GM21423 (cell line): ENCODE data around the gene MLXIP.
"Not testable (repeated sequence)": the region's sequence is repeated elsewhere in the genome, so short reads cannot be mapped to it uniquely, and the experiment has no call there.

Source experiments
- ATAC-seq: cut with Tn5 transposase; IDR thresholded peaks from one replicate; pipeline ENCODE4 v1.9.1; 2021; ENCODE audit warnings: mild to moderate bottlenecking, moderate library complexity; ENCODE audit not compliant: unreplicated experiment

Gene MLXIP

DNA sequence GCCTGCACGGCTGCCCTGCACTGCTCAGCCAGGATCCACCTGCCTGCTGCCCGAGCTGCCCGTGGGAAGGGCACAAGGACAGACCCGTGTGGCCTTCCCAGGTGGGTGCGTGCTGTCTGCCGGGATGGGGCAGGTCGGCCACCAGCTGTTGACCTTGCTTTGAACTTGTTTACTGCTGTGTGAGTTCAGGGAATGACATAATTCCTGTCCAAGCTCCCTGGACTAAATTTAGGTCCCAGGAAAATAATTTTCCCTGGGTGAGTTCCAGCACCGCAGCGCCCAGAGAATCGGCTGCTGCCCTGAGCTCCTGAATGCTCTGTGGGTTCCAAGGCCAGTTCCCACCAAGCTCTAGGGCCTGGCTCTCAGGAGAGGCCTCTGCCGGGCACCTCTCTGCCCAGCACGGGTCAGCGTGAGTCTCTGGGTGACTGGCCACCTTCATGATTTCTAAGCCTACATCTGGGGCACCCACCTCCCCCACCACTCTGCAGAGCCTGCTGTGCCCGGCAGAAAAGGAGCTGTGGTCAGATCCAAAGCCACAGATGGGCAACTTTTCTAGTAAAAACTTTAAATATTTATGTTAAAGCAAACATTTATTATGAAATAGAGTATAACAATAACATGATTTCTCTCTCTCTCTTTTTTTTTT, 27.2 kb upstream of the MLXIP start:
- no peak for ATAC-seq

GRCh38 chr12:122052285-122052684, 26.3 kb upstream of the MLXIP start:
- no peak for ATAC-seq

- no peak for ATAC-seq
Observed at GRCh38 chr12:122054842-122055520, 23.6 kb upstream of the MLXIP start.

- not testable (repeated sequence) for ATAC-seq
Observed at GRCh38 chr12:122056406-122056805, 22.1 kb upstream of the MLXIP start.

GRCh38 chr12:122057007-122057735, 21.4 kb upstream of the MLXIP start:
- no peak for ATAC-seq

GRCh38 chr12:122057769-122058168, 20.8 kb upstream of the MLXIP start:
- no peak for ATAC-seq

DNA sequence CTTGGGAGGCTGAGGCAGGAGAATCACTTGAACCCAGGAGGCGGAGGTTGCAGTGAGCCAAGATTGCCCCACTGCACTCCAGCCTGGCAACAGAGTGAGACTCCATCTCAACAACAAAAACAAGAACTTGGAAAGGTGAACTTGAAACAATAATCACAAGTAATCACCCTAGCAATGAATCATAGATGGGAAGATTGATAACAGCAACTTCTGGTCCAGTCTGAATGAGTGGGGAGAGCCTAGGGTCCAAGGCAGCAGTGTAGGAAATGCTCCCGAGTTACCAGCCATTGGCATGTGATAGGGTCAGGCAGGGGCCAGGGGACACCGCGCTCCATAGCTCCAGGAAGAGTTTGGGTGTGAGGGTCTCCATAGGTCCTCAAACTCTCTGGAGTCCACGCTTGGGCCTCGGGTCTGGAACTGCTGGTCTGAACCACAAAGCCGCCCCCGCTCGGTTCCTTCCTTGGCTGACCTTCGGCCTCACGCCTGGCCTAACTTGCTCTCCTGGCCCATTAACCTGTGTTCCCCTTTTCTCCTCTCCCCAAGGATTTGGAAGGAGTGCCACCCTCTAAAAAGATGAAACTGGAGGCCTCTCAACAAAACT, 19.9 kb upstream of the MLXIP start:
- no peak for ATAC-seq

DNA sequence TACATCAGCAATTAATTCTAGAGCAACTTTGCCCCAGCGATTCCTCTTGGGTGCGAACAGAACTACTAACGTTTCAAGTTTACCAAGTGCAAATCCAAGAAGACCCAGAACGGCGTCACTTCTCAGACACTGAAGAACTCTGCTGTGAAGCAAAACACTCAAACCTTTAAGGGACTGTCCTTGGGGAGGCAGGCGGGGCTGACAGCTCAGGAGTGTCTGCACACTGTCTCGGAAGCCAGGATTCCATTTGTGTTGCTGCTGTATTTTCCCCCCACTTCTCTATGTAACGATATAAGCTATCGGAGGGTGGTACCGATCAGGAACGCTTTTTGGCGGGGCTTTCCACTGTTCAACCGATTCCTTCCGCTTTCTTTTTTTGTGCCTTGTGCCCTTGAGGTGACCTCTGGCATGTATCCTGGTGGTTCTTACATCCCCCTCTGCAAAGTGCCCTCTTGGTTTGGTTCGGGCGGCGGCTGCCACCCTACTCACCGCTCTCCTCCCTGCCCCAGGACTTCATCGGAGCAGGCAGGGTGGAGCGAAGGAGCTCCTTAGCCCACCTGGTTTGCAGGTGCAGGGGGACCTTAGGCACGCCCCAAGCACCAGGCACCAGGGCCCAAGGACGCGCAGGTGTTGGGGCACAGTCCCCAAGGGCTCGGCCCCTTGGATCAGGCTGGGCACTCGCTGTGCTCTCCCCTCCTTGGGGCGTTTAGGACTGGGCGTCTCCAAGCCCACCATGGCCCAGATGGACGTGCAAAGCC, 19.2 kb upstream of the MLXIP start:
- no peak for ATAC-seq

- ATAC-seq = no peak
Observed at GRCh38 chr12:122060081-122060501, 18.5 kb upstream of the MLXIP start.

DNA sequence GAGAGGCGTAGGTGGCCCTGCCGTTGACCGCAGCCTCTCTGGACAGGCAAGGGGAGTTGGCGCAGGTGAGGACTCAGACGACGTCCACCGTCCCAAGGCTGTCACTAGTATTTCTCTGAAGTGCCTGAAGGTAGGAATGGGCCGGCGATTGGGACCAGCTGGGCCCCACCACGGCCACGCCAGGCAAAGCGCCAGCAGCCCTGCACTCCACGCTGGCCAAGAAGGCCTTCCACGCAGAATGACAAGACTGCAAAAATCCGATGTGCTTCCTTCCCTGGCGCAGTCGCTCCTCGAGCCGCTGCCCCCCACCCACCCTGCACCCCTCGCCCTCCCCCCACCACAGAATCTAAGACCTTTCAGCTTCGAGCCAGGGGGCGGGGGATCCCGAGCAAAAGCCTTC, 17.3 kb upstream of the MLXIP start:
- ATAC-seq = no peak

- ATAC-seq = no peak
Observed at GRCh38 chr12:122062832-122063693, 15.5 kb upstream of the MLXIP start.

DNA sequence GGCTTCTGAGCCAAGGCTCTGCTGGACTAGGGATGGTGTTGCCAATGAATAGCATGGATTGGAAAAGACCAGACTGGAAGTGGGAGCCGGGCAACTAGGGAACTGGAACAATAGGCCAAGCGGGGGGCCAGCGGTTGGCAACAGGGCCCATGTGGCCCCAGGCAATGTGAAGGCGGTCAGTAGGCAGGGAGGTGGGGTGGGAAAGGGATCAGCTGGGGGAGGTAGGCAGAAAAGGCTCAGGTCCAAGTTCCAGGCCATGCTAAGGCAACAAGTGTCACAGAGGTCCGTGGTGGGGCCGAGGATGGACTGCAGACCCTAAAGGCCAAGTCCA, 14.9 kb upstream of the MLXIP start:
- no peak for ATAC-seq

DNA sequence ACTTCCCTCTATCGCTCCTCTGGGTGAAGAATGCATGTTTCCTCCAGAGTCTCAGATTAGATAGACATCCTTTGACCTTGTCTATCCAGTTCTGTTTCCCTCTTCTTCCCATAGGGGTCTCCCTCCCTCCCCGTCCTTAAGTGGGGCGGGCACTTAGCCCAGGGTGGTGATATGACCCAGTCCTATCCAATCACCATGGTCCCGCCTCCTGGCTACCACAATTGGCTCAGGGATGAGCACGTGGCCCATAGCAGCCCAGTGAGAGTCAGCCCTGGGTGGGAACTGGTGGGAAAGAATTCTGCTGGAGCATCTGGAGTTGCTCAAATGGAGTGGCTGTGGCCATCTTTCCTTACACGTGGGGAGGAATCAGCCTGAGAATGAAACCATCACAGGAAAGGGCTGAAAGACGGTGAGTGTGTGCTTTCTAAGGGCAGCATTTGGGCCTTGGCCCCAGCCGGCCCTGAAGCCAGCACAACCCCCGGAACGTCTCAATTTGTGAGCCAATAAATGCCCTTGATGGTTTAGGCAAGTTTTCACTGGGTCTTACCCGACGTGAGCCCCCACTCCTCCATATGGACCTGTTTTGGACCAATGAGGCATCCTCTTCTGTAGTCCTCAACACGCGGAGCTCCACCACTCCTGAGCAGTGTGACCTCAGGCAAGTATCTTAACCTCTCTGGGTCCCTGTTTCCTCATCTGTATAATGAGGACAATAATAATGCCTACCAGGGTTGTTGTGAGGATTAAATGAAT, 14.4 kb upstream of the MLXIP start:
- no peak for ATAC-seq

- no peak for ATAC-seq
Observed at GRCh38 chr12:122064780-122065588, 13.6 kb upstream of the MLXIP start.

GRCh38 chr12:122067548-122067947, 11.0 kb upstream of the MLXIP start:
- ATAC-seq = no peak

DNA sequence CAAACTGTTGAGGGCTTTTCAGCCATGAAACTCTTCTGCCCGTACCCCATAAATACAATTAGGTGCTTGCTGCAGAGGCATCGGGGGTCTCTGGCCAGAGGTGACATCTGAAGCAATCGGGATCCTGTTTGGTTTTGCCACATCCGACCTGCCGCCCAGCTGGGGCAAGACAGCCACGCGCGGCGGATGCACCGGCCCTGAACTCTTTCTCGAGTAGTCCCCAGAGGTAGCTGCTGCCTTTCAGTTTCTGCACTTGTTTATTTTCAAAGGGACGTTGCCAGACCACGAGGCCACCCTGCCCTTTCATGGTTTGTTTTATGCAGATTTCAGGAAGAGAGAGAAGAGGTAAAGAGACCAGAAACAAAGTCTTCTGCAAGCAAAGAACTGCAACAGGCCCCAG, 10.6 kb upstream of the MLXIP start:
- ATAC-seq = peak; percentile 95

GRCh38 chr12:122072031-122072970, 6.3 kb upstream of the MLXIP start:
- ATAC-seq = no peak

DNA sequence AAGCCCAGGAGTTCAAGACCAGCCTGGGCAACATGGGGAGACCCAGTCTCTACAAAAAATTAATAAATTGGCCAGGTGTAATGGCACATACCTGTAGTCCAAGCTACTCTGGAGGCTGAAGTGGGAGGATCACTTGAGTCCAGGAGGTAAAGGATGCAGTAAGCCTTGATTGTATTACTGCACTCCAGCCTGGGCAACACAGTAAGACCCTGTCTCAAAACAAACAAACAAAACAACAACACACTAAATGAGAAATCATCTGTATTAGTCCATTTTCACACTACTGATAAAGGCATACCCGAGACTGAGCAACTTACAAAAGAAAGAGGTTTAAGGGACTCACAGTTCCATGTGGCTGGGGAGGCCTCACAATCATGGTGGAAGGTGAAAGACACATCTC, 4.7 kb upstream of the MLXIP start:
- no peak for ATAC-seq
